Caco-2 (cell line): ENCODE results near the gene BBC3. TPM values are rescaled to one million over a fixed set of nuclear protein-coding genes. Genes with fewer than 3 reads are reported as not detected.
A peak's percentile ranks its signal among the peaks of the same experiment; 100 is the strongest.

Source experiments
- BruUV-seq: library from RNA; stranded (reverse); fragments of 400-500 nt; replicated peaks from 2 replicates; lab custom pipeline; 2021; lab: Mats Ljungman, UMichigan
- CTCF ChIA-PET: fragments of 300-600 bp; sonication (Branson Sonifier 250); formaldehyde crosslinking; loops from one replicate; lab custom pipeline; 2022; ENCODE audit warnings: antibody characterized with exemption; lab: Charles Lee
- POLR2A ChIA-PET: fragments of 300-600 bp; sonication (Branson Sonifier 250); formaldehyde crosslinking; loops from one replicate; lab custom pipeline; 2022; ENCODE audit warnings: antibody characterized with exemption; lab: Charles Lee
- DNase-seq, 2 experiments: peaks; one replicate each; pipeline versions ENCODE4 v3.0.0 to v3.0.0-alpha.2; 2020 to 2022
- H3K27me3 ChIP-seq: replicated peaks from 2 replicates; pipeline ENCODE4 v1.6.0; 2011; ENCODE audit warnings: low read length; ENCODE audit not compliant: control insufficient read depth, insufficient read depth
- H3K36me3 ChIP-seq: 2 replicates; pipeline ENCODE4 v1.5.1; 2011; ENCODE audit warnings: low read length; ENCODE audit not compliant: control insufficient read depth, insufficient read depth
- H3K4me1 ChIP-seq: fragments of 250-450 bp; sonication (Bioruptor Pico); 2 replicates; pipeline ENCODE4 v1.5.1; 2020; ENCODE audit warnings: mild to moderate bottlenecking
- H3K4me3 ChIP-seq: 2 replicates; pipeline ENCODE4 v1.5.1; 2011; ENCODE audit warnings: low read depth, mild to moderate bottlenecking, control low read depth, low read length
- H3K9me3 ChIP-seq: fragments of 250-450 bp; sonication (Bioruptor Pico); 2 replicates; pipeline ENCODE4 v1.5.1; 2020; ENCODE audit warnings: mild to moderate bottlenecking, moderate library complexity
- H3K27ac Mint-ChIP-seq: one replicate; pipeline ENCODE4 v1.8.0; 2022; ENCODE audit warnings: mixed read lengths; ENCODE audit not compliant: unreplicated experiment
- H3K27me3 Mint-ChIP-seq: one replicate; pipeline ENCODE4 v1.8.0; 2022; ENCODE audit warnings: mixed read lengths; ENCODE audit not compliant: insufficient read depth, unreplicated experiment
- H3K36me3 Mint-ChIP-seq: one replicate; pipeline ENCODE4 v1.8.0; 2022; ENCODE audit warnings: mild to moderate bottlenecking, mixed read lengths; ENCODE audit not compliant: insufficient read depth, unreplicated experiment
- H3K4me1 Mint-ChIP-seq: one replicate; pipeline ENCODE4 v1.8.0; 2022; ENCODE audit warnings: low read depth, mixed read lengths; ENCODE audit not compliant: unreplicated experiment
- H3K4me3 Mint-ChIP-seq: one replicate; pipeline ENCODE4 v1.8.0; 2022; ENCODE audit warnings: mild to moderate bottlenecking, moderate library complexity, mixed read lengths; ENCODE audit not compliant: unreplicated experiment
- H3K9me3 Mint-ChIP-seq: one replicate; pipeline ENCODE4 v1.8.0; 2022; ENCODE audit warnings: mixed read lengths; ENCODE audit not compliant: unreplicated experiment
- intact Hi-C: fragments of 100-400 bp; cut with micrococcal nuclease; formaldehyde crosslinking; loops from one replicate; pipeline ENCODE4 v1.10.0; 2022; ENCODE audit not compliant: unreplicated experiment
- total RNA-seq: library from RNA; stranded (reverse); gene quantifications from 2 replicates; pipeline ENCODE4 v1.2.3, GENCODE V29; 2022
- TF ChIP-seq, protein P1 (sequence below), 2 experiments: fragments of 200-600 bp in 1 of 2; IDR thresholded peaks; 1 replicate in 1 of 2; 2 replicates in 1 of 2; pipeline versions ENCODE4 v1.5.1 to v1.8.0; 2011 to 2022; ENCODE audit warnings: antibody characterized with exemption in 1 of 2, control low read depth in 1 of 2, inconsistent platforms in 1 of 2, low read depth in 1 of 2, low read length in 1 of 2, mild to moderate bottlenecking in 1 of 2, moderate library complexity in 1 of 2; ENCODE audit not compliant: insufficient read depth in 1 of 2, severe bottlenecking in 1 of 2, unreplicated experiment in 1 of 2

BBC3 gene
- total RNA-seq, 1 experiment from 2014 or later: 10.5 TPM

DNA sequence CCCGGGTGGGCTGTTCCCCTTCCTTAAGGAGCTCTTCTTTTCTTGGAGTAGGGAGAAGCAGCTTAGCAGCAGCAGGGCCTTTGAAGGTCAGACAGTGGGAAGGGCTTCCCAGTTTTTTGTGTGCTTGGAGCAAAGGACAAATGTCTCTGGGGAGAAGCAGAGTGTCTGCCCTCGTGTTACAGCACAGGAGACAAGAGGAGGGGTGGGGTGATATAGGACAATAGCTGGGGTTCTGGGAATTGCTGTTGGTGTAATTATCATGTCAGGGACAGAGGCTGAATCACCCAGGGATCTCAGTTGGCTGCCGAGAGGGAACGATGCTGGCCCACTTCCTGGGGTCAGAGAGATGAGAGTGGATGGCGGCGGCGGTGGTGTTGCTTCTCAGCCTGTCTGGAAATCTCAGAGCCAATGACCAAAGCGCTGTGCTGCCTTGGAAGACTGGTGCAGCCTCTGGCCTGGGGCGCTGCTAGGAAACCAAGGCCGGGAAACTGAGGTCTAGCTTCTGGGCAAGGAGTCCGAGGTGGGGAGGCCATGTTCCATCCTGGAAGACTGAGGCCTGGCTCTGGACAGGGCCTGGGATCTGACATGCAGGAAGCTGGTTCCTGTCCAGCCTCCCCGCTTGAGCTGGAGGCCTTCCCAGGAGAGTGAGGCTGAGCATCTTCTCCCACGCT lies 44.9 kb upstream of the BBC3 start:
- intact Hi-C loops: no loop called here
- BruUV-seq: no TSS peak
- TF ChIP-seq, protein P1, sequence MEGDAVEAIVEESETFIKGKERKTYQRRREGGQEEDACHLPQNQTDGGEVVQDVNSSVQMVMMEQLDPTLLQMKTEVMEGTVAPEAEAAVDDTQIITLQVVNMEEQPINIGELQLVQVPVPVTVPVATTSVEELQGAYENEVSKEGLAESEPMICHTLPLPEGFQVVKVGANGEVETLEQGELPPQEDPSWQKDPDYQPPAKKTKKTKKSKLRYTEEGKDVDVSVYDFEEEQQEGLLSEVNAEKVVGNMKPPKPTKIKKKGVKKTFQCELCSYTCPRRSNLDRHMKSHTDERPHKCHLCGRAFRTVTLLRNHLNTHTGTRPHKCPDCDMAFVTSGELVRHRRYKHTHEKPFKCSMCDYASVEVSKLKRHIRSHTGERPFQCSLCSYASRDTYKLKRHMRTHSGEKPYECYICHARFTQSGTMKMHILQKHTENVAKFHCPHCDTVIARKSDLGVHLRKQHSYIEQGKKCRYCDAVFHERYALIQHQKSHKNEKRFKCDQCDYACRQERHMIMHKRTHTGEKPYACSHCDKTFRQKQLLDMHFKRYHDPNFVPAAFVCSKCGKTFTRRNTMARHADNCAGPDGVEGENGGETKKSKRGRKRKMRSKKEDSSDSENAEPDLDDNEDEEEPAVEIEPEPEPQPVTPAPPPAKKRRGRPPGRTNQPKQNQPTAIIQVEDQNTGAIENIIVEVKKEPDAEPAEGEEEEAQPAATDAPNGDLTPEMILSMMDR (IDR thresholded peaks at IDR 0.05; ENCODE audit: insufficient read depth in 1 of 2, low read depth in 1 of 2, low read length in 1 of 2, severe bottlenecking in 1 of 2, unreplicated experiment in 1 of 2): no peak
- CTCF ChIA-PET: interaction anchor here (0.5 to 2.0 kb wide), 6 partner anchors 9 to 250 kb away, joined by 3 to 18 read pairs (median 3); partner anchors contain the start of gene DHX34
- Histone ChIP-seq H3K9me3 (no peaks in the 10 kb centered on the region), H3K4me1 (peaks cover 9% of the 10 kb centered on the region; the same call in 1 of the 2 replicates), H3K4me3 (no peak overlapping the region), H3K27me3 (no peaks in the 10 kb centered on the region), H3K36me3 (peaks cover 2% of the 10 kb centered on the region; the same call in 1 of the 2 replicates)
- no peak for DNase-seq
- POLR2A ChIA-PET: interaction anchor here (0.5 to 0.7 kb wide), 2 partner anchors 60 to 348 kb away, joined by 3 read pairs; no protein-coding TSS in a partner anchor
- Mint-ChIP-seq H3K27ac (peak overlapping the region; percentile 56), H3K9me3 (no peaks in the 10 kb centered on the region), H3K4me3 (peak overlapping the region; percentile 93), H3K27me3 (no peaks in the 10 kb centered on the region), H3K4me1 (peaks cover 20% of the 10 kb centered on the region), H3K36me3 (peaks cover 59% of the 10 kb centered on the region)

DNA sequence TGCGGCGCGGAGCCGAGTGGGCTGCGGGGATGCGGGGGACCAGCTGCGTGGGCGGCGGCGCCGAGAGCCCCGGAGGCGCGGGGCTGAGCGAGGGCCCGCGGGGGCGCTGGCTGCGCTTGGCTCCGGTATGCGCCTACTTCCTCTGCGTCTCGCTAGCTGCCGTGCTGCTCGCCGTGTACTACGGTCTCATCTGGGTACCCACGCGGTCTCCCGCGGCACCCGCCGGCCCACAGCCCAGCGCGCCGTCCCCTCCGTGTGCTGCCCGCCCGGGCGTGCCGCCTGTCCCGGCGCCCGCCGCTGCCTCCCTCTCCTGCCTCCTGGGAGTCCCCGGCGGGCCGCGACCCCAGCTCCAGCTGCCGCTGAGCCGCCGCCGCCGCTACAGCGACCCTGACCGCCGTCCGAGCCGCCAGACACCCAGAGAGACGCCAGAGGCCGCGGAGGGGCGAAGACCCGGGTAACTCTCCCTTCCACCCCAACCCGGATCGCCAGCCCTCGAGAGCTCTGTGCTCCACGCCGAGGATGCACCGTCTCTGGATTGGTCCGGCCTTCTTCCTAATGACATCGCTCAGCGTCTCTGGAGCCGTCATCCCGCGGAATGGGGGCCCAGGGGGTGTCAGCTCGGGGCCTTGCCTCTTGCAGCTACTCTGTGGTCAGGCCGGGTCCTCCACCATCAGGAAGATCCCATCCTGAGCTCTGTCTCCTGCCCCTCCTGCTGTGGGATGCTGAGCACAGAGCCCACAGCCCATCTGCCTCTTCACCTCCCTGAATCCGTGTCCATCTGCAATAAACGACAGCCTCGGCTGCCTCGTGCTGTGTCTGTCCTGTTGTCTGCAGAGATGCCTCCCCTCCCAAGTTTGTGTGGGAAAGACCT lies 44.1 kb upstream of the BBC3 start:
- ChIA-PET POLR2A (interaction anchor here (0.7 to 2.0 kb wide), 7 partner anchors 14 to 349 kb away, joined by 3 to 71 read pairs (median 8); partner anchors contain the start of genes CCDC9 and DHX34), CTCF (interaction anchor here (0.7 to 2.0 kb wide), 7 partner anchors 10 to 153 kb away, joined by 3 to 22 read pairs (median 3); partner anchors contain the start of genes CCDC9 and DHX34)
- peak in 1 of 2 experiments; percentile 46 for DNase-seq
- peak overlapping the region; percentile 65 for H3K4me3 ChIP-seq
- no peaks in the 10 kb centered on the region for H3K27me3 ChIP-seq
- intact Hi-C loops: no loop called here
- BruUV-seq: no TSS peak
- H3K4me3 Mint-ChIP-seq: peak overlapping the region; percentile 93
- TF ChIP-seq, protein P1 (IDR thresholded peaks at IDR 0.05; ENCODE audit: insufficient read depth in 1 of 2, low read depth in 1 of 2, low read length in 1 of 2, severe bottlenecking in 1 of 2, unreplicated experiment in 1 of 2): no peak
- H3K27ac Mint-ChIP-seq: peak overlapping the region; percentile 56
- H3K36me3 ChIP-seq: peaks cover 2% of the 10 kb centered on the region
- no peaks in the 10 kb centered on the region for H3K27me3 Mint-ChIP-seq
- H3K4me1 Mint-ChIP-seq: peaks cover 20% of the 10 kb centered on the region
- H3K36me3 Mint-ChIP-seq: peaks cover 67% of the 10 kb centered on the region
- H3K9me3 ChIP-seq: no peaks in the 10 kb centered on the region
- H3K9me3 Mint-ChIP-seq: no peaks in the 10 kb centered on the region
- peaks cover 9% of the 10 kb centered on the region; the same call in 1 of the 2 replicates for H3K4me1 ChIP-seq
